ENCODE measurements around the gene QPRT. TPM values are rescaled to one million over a fixed set of nuclear protein-coding genes. Genes with fewer than 3 reads are reported as not detected.
"Not testable (repeated sequence)": the region's sequence is repeated elsewhere in the genome, so short reads cannot be mapped to it uniquely, and the experiment has no call there.

Gene QPRT
- total RNA-seq, 5 donors from 2014 or later (not counting 1 experiment from before 2014, with no cell fraction given), result 1.4 to 2.5 (median 2.1) TPM

DNA sequence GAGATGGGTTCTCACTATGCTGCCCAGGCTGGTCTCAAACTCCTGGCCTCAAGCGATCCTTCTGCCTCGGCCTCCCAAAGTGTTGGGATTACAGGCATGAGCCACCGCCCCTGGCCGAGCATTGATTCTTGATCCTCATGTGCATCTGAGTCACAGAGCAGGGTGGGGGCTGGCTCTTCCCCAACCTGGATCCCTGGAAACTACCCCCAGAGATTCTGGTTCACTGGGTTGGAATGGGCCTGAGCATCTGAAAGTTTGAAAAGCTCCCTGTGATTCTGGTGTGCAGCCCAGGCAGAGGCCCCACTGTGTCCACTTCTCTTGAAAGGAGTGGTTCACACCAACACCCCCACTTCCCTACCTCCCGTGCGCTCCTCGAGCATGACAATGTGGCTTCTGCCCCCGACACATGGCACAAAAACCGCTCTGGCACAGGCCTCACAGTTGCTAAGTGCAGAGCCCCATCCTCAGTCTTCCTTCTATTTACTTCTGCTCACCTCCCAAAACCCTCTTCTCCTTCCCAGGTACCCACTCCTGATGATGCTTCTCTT is 4.6 kb downstream of the QPRT start:
- ChIA-PET POLR2A (no interaction called here), CTCF (no interaction called here)
- ATAC-seq (replicated peaks in 1 of 4) (no peak), DNase-seq (no peak)
- no peaks in the 10 kb centered on the region for H3K27me3 ChIP-seq (replicated peaks in 1 of 2; ENCODE audit: control insufficient read depth in 2 of 2, extremely low read depth in 1 of 2, insufficient read depth in 2 of 2, low read length in 1 of 2)
- H3K36me3 Mint-ChIP-seq, result no peaks in the 10 kb centered on the region
- no peaks in the 10 kb centered on the region for H3K9me3 Mint-ChIP-seq
- no peaks in the 10 kb centered on the region for H3K9me3 ChIP-seq
- 92% methylated on average over 7 of the region's 9 CpGs for WGBS (ENCODE audit: insufficient coverage)
- no peaks in the 10 kb centered on the region for H3K36me3 ChIP-seq (ENCODE audit: control insufficient read depth in 2 of 2, extremely low read depth in 1 of 2, insufficient read depth in 1 of 2, low read length in 1 of 2)
- no peaks in the 10 kb centered on the region for H3K27me3 Mint-ChIP-seq
- no peak overlapping the region for H3K27ac ChIP-seq (ENCODE audit: low read length)
- peaks cover 17 to 23% (median 21%) of the 10 kb centered on the region in 3 donors for H3K4me1 Mint-ChIP-seq
- H3K4me3 Mint-ChIP-seq, result no peak overlapping the region
- peaks cover 5 to 26% of the 10 kb centered on the region in 2 experiments for H3K4me1 ChIP-seq (ENCODE audit: control insufficient read depth in 1 of 2, extremely low read depth in 1 of 2, insufficient read depth in 2 of 2, low read length in 2 of 2)
- no peak overlapping the region for H3K27ac Mint-ChIP-seq
- no peak overlapping the region for H3K4me3 ChIP-seq (ENCODE audit: control insufficient read depth in 1 of 2, extremely low read depth in 1 of 2, low read length in 1 of 2)

DNA sequence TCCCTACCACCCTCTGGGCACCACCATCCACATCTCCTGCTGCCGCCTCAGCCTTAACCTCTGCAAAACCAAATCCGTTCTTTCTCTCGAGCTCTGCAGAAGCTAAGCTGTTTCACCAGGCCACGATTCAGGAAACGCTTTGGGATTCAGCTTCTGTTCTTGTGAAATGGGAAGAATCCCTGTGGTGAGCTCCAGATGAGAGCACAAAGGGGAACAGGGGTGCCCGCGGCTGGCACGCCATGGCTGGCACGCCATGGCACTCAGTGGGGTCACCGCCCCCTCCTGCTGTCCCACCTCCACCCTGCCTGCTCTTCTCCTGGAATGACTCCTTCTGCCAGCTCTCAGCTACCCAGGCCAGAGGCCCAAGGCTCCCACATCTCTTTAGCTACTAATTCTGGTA is 5.7 kb downstream of the QPRT start:
- peaks cover 2 to 15% of the 10 kb centered on the region in 2 experiments for H3K4me1 ChIP-seq (ENCODE audit: control insufficient read depth in 1 of 2, extremely low read depth in 1 of 2, insufficient read depth in 2 of 2, low read length in 2 of 2)
- no peak overlapping the region for H3K4me3 ChIP-seq (ENCODE audit: control insufficient read depth in 1 of 2, extremely low read depth in 1 of 2, low read length in 1 of 2)
- Mint-ChIP-seq H3K4me3 (no peak overlapping the region), H3K4me1 (peaks cover 11 to 21% (median 16%) of the 10 kb centered on the region in 3 donors), H3K27me3 (no peaks in the 10 kb centered on the region), H3K36me3 (no peaks in the 10 kb centered on the region), H3K27ac (no peak overlapping the region), H3K9me3 (no peaks in the 10 kb centered on the region)
- H3K36me3 ChIP-seq (ENCODE audit: control insufficient read depth in 2 of 2, extremely low read depth in 1 of 2, insufficient read depth in 1 of 2, low read length in 1 of 2), result no peaks in the 10 kb centered on the region
- H3K27me3 ChIP-seq (replicated peaks in 1 of 2; ENCODE audit: control insufficient read depth in 2 of 2, extremely low read depth in 1 of 2, insufficient read depth in 2 of 2, low read length in 1 of 2), result no peaks in the 10 kb centered on the region
- 96% methylated on average over 9 of the region's 10 CpGs for WGBS (ENCODE audit: insufficient coverage)
- ChIA-PET CTCF (no interaction called here), POLR2A (interaction anchor here in 1 of 2 donors (0.5 kb wide), 1 partner anchor 72 kb away, joined by 3 read pairs; no protein-coding TSS in a partner anchor)
- DNase-seq, result no peak
- no peak for ATAC-seq (replicated peaks in 1 of 4)
- H3K9me3 ChIP-seq, result no peaks in the 10 kb centered on the region
- no peak overlapping the region for H3K27ac ChIP-seq (ENCODE audit: low read length)

DNA sequence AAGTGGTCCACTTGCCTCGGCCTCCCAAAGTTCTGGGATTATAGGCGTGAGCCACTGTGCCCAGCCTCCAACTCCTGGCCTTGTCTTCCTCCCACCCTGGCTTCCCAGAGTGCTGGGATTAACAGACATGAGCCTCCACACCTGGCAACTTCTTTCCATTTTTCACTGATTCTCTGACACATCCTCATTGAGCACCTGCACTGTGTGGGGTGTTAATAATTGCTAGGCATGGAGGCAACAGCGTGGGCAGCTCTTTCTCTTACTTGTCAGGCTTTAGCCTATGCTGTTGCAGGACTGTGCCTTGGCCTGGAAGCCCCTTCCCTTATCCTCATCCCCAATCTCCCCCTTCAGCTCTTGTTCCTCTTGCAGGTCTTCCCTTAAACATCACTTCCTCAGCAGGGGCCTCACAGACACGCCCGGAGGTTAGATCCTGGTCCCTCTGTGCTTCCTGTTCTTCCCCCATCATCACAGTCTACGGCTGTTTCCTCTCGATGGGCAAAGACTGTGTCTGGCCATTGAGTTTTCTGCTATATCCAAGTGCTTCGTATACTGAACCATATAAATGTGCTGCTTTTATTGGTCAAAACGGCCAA is 7.9 kb downstream of the QPRT start:
- Mint-ChIP-seq H3K36me3 (no peaks in the 10 kb centered on the region), H3K4me3 (no peak overlapping the region), H3K4me1 (peaks cover 9 to 15% (median 10%) of the 10 kb centered on the region in 3 donors), H3K27me3 (no peaks in the 10 kb centered on the region), H3K9me3 (no peaks in the 10 kb centered on the region), H3K27ac (no peak overlapping the region)
- ChIA-PET POLR2A (no interaction called here), CTCF (interaction anchor here (0.5 to 1.2 kb wide), 5 partner anchors 10 to 228 kb away, joined by 3 to 6 read pairs (median 3); no protein-coding TSS in a partner anchor)
- Histone ChIP-seq H3K4me1 (ENCODE audit: control insufficient read depth in 1 of 2, extremely low read depth in 1 of 2, insufficient read depth in 2 of 2, low read length in 2 of 2) (peaks cover 2 to 11% of the 10 kb centered on the region in 2 experiments), H3K9me3 (no peaks in the 10 kb centered on the region), H3K4me3 (ENCODE audit: control insufficient read depth in 1 of 2, extremely low read depth in 1 of 2, low read length in 1 of 2) (no peak overlapping the region), H3K36me3 (ENCODE audit: control insufficient read depth in 2 of 2, extremely low read depth in 1 of 2, insufficient read depth in 1 of 2, low read length in 1 of 2) (no peaks in the 10 kb centered on the region), H3K27ac (ENCODE audit: low read length) (no peak overlapping the region), H3K27me3 (replicated peaks in 1 of 2; ENCODE audit: control insufficient read depth in 2 of 2, extremely low read depth in 1 of 2, insufficient read depth in 2 of 2, low read length in 1 of 2) (no peaks in the 10 kb centered on the region)
- WGBS (ENCODE audit: insufficient coverage), result 62% methylated on average over 8 of the region's 9 CpGs
- DNase-seq (no peak), ATAC-seq (replicated peaks in 1 of 4) (no peak)

DNA sequence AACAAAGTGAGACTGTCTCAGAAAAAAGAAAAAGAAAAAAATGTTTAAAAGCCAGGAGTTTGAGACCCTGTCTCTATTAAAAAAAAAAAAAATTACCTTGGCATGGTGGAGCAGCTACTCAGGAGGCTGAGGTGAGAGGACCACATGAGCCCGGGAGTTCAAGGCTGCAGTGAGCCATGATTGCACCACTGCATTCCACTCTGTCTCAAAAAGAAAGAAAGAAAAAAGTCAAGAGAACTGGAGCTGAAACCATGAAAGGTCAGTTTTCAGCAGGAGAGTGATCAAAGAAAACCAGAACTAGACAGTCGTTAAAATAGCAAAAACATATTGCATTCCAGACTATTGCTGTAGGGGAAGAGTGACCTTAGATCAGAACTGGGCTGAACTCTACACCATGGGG is 8.8 kb downstream of the QPRT start:
- WGBS (ENCODE audit: insufficient coverage), result 100% methylated on average over 1 of the region's 2 CpGs
- Mint-ChIP-seq H3K4me3 (no peak overlapping the region), H3K27ac (no peak overlapping the region), H3K36me3 (no peaks in the 10 kb centered on the region), H3K27me3 (no peaks in the 10 kb centered on the region), H3K9me3 (no peaks in the 10 kb centered on the region), H3K4me1 (peaks cover 11 to 15% (median 12%) of the 10 kb centered on the region in 3 donors)
- H3K27ac ChIP-seq (ENCODE audit: low read length), result no peak overlapping the region
- no peaks in the 10 kb centered on the region for H3K27me3 ChIP-seq (replicated peaks in 1 of 2; ENCODE audit: control insufficient read depth in 2 of 2, extremely low read depth in 1 of 2, insufficient read depth in 2 of 2, low read length in 1 of 2)
- DNase-seq (no peak), ATAC-seq (replicated peaks in 1 of 4) (no peak)
- CTCF ChIA-PET, result interaction anchor here (1.2 to 1.4 kb wide), 2 partner anchors 98 to 160 kb away, joined by 3 read pairs; no protein-coding TSS in a partner anchor
- POLR2A ChIA-PET, result no interaction called here
- no peak overlapping the region for H3K4me3 ChIP-seq (ENCODE audit: control insufficient read depth in 1 of 2, extremely low read depth in 1 of 2, low read length in 1 of 2)
- no peaks in the 10 kb centered on the region for H3K9me3 ChIP-seq
- H3K36me3 ChIP-seq (ENCODE audit: control insufficient read depth in 2 of 2, extremely low read depth in 1 of 2, insufficient read depth in 1 of 2, low read length in 1 of 2), result no peaks in the 10 kb centered on the region
- peaks cover 2 to 13% of the 10 kb centered on the region in 2 experiments for H3K4me1 ChIP-seq (ENCODE audit: control insufficient read depth in 1 of 2, extremely low read depth in 1 of 2, insufficient read depth in 2 of 2, low read length in 2 of 2)

DNA sequence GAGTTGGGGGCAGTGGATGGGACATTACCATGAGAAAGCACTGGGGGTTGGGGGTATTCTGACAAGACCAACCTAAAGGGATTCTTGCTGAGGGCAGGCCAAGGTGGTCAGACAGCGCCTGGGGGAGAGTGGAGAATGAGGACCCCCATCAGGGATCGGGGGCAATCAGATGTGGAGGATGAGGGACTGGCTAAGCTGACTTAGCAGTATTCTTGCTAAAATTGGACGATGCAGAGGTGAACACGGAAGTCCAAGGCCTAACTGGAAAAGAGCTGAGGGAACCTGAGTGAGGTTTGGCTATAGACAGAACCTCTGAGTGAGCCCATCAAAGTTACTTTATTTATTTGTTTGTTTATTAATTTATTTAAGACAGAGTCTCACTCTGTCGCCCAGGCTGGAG is 9.2 kb downstream of the QPRT start:
- POLR2A ChIA-PET, result no interaction called here

DNA sequence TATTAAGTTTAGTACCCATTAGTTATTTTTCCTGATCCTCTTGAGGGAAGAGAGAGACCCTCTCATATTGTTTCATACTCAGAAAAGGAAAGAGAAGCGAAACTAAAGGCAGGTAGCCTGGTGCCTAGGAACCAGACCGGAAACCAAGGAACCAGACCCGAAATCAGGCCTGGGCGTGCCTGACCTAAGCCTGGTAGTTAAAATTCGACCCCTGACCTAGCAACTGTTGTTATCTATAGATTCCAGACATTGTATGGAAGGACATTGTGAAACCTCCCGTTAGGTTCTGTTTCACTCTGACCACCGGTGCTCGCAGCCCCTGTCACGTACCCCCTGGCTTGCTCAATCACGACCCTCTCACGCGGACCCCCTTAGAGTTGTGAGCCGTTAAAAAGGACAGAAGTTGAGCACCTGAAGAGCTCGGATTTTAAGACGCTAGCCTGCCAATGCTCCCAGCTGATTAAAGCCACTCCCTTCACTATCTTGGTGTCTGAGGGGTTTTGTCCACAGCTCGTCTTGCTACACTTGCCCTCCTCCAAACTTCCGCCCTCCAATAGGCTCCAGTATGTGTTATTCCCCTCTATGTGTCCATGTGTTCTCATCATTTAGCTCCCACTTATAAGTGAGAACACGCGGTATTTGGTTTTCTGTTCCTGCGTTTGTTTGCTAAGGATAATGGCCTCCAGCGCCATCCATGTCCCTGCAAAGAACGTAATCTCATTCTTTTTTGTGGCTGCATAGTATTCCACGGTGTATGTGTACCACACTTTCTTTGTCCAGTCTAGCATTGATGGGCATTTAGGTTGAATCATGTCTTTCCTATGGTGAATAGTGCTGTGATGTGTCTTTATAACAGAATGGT is 10.7 kb downstream of the QPRT start:
- H3K9me3 Mint-ChIP-seq; POLR2A ChIA-PET; H3K27ac ChIP-seq (ENCODE audit: low read length); H3K36me3 Mint-ChIP-seq; H3K36me3 ChIP-seq (ENCODE audit: control insufficient read depth in 2 of 2, extremely low read depth in 1 of 2, insufficient read depth in 1 of 2, low read length in 1 of 2); H3K9me3 ChIP-seq; H3K4me3 Mint-ChIP-seq; H3K27me3 ChIP-seq (replicated peaks in 1 of 2; ENCODE audit: control insufficient read depth in 2 of 2, extremely low read depth in 1 of 2, insufficient read depth in 2 of 2, low read length in 1 of 2); ATAC-seq (replicated peaks in 1 of 4); DNase-seq; H3K4me3 ChIP-seq (ENCODE audit: control insufficient read depth in 1 of 2, extremely low read depth in 1 of 2, low read length in 1 of 2); H3K27me3 Mint-ChIP-seq; H3K27ac Mint-ChIP-seq: not testable (repeated sequence)
- CTCF ChIA-PET, result interaction anchor here in 1 of 2 donors (2.0 kb wide), 1 partner anchor 158 kb away, joined by 6 read pairs; no protein-coding TSS in a partner anchor
- H3K4me1 Mint-ChIP-seq, result peaks cover 11 to 15% (median 12%) of the 10 kb centered on the region in 3 donors
- H3K4me1 ChIP-seq (ENCODE audit: control insufficient read depth in 1 of 2, extremely low read depth in 1 of 2, insufficient read depth in 2 of 2, low read length in 2 of 2), result peaks cover 2 to 13% of the 10 kb centered on the region in 2 experiments
- 90% methylated on average over 21 of the region's 23 CpGs for WGBS (ENCODE audit: insufficient coverage)

More for the DNA sequence above, 9.2 kb downstream of the QPRT start:
- Histone ChIP-seq H3K27ac (ENCODE audit: low read length) (no peak overlapping the region), H3K4me3 (ENCODE audit: control insufficient read depth in 1 of 2, extremely low read depth in 1 of 2, low read length in 1 of 2) (no peak overlapping the region), H3K4me1 (ENCODE audit: control insufficient read depth in 1 of 2, extremely low read depth in 1 of 2, insufficient read depth in 2 of 2, low read length in 2 of 2) (peaks cover 2 to 13% of the 10 kb centered on the region in 2 experiments), H3K36me3 (ENCODE audit: control insufficient read depth in 2 of 2, extremely low read depth in 1 of 2, insufficient read depth in 1 of 2, low read length in 1 of 2) (no peaks in the 10 kb centered on the region), H3K27me3 (replicated peaks in 1 of 2; ENCODE audit: control insufficient read depth in 2 of 2, extremely low read depth in 1 of 2, insufficient read depth in 2 of 2, low read length in 1 of 2) (no peaks in the 10 kb centered on the region), H3K9me3 (no peaks in the 10 kb centered on the region)
- no peak for ATAC-seq (replicated peaks in 1 of 4)
- Mint-ChIP-seq H3K27me3 (no peaks in the 10 kb centered on the region), H3K4me3 (no peak overlapping the region), H3K4me1 (peaks cover 11 to 15% (median 12%) of the 10 kb centered on the region in 3 donors), H3K27ac (no peak overlapping the region), H3K36me3 (no peaks in the 10 kb centered on the region), H3K9me3 (no peaks in the 10 kb centered on the region)
- 100% methylated on average over 2 of the region's 5 CpGs for WGBS (ENCODE audit: insufficient coverage)
- no peak for DNase-seq
- CTCF ChIA-PET, result interaction anchor here (0.6 to 1.4 kb wide), 3 partner anchors 97 to 436 kb away, joined by 3 to 9 read pairs (median 4); no protein-coding TSS in a partner anchor

All from T-cell (primary cell).